Renal cortex interstitium (tissue), 11 donors: ENCODE results near the gene DENND1A. TPM values are rescaled to one million over a fixed set of nuclear protein-coding genes. Genes with fewer than 3 reads are reported as not detected.
A peak's percentile ranks its signal among the peaks of the same experiment; 100 is the strongest.
"Not testable (repeated sequence)": the region's sequence is repeated elsewhere in the genome, so short reads cannot be mapped to it uniquely, and the experiment has no call there.

ENCODE experiments used
- DNase-seq, 11 donors: peaks; one replicate each; pipeline ENCODE4 v3.0.0-alpha.2; 2013; ENCODE audit warnings: low read depth in 9 of 11, low spot score in 4 of 11; ENCODE audit errors: extremely low read depth in 1 of 11
- polyA plus RNA-seq, 3 donors: library from polyadenylated mRNA; unstranded; fragments of 120-200 nt; gene quantifications; one replicate each; pipeline ENCODE4 v1.2.1, GENCODE V29; 2013; ENCODE audit not compliant: insufficient read length in 3 of 3

Gene DENND1A
- polyA plus RNA-seq, 3 donors: 21.9 to 24.4 (median 22.3) TPM

- no peak for DNase-seq
These were observed 172.0 kb downstream of the DENND1A start for GRCh38 chr9:123757960-123758359.

DNA sequence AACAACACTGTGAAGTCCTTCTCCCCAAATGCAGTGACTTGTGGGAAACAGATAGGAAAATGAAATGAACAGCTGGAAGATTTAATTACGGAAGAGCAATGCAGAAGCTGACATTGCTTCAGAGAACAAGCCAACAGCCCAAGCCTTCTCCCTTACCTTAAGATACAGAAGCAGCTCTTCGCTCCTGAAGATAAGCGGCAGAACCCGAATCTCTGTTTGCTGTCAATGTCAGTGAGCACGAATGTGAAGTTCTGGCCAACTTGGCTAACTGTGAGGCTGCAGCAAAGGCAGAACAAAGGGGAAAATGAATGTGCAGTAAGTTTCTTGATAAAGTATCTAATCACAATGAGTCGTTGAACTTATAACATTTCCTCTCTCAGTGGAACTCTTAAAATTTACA lies 172.4 kb downstream of the DENND1A start:
- DNase-seq: no peak

- DNase-seq: no peak
These were observed 173.3 kb downstream of the DENND1A start for GRCh38 chr9:123756484-123757106.

GRCh38 chr9:123753669-123754258 lies 176.2 kb downstream of the DENND1A start:
- no peak for DNase-seq

DNA sequence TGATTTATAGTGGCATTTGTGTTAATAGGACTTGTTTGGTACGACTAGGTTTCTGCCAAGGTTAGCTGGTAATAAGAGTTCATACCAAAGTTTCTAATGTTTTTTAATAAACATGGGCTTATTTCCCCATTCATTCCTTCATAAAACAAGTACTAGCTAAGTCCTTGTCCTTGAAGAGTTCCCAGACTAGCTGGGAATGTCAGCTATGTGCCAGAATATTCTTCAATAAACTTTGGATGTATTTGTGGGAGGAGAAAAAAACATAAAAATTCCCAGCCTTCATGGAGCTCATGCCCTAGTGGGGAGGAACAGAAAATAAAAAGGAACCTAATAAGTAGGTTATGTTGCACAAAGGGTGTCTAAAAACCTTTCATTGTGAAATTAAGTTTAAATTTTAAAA lies 176.9 kb downstream of the DENND1A start:
- DNase-seq: no peak

DNA sequence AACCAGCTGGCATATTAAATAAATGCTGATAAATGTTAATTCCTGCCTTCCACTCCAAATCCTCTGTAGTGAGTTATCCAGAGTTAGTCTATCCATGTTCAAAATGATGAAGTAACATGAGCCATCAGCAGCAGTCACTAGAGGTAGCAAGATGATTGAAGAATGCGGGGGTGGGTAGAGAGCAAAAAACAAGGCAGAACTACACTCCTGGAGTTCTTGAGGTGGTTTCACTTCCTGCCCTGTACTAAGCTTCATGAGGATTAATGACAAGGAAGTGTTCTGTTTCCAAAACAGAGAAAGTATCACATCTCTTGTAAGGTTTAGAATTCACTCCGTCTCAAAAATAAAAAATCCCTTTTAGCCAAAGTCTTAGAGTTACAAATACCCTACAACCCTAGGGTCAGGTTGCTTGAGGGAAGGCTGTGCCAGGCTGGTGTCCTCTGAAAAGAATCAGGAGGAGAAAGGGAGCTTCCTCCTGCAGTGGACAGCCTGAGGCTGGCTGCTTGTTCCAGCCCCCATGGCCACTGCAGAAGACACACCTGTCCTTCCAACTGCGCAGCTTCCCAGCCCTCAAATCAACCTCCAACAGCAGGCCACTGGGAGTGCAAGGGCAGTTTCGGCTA lies 180.2 kb downstream of the DENND1A start:
- peak in 3 of 11 donors; percentile 46 to 56 (median 54) for DNase-seq

DNA sequence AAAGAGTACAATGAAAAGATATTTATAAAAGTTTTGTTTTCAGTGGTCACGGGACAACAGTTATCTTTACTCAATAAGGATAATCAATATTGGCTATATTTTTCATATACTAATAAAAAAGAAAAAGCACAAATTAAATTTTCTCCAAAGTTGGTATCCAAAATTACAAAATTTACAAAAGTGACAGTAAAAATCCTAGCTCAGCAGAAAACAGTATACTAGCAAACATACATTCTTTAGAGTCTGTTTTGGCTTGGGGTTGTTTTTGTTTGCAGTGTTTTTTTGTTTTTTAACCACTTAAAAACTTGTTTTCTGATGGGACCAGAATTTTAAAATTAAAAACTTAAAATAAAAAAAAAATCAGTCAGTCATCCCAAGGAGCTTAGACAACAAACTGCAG lies 183.2 kb downstream of the DENND1A start:
- no peak for DNase-seq

GRCh38 chr9:123745933-123746332 lies 184.0 kb downstream of the DENND1A start:
- DNase-seq: no peak

GRCh38 chr9:123745451-123745850 lies 184.5 kb downstream of the DENND1A start:
- no peak for DNase-seq

- DNase-seq: no peak
These were observed 186.2 kb downstream of the DENND1A start for GRCh38 chr9:123743737-123744136.

DNA sequence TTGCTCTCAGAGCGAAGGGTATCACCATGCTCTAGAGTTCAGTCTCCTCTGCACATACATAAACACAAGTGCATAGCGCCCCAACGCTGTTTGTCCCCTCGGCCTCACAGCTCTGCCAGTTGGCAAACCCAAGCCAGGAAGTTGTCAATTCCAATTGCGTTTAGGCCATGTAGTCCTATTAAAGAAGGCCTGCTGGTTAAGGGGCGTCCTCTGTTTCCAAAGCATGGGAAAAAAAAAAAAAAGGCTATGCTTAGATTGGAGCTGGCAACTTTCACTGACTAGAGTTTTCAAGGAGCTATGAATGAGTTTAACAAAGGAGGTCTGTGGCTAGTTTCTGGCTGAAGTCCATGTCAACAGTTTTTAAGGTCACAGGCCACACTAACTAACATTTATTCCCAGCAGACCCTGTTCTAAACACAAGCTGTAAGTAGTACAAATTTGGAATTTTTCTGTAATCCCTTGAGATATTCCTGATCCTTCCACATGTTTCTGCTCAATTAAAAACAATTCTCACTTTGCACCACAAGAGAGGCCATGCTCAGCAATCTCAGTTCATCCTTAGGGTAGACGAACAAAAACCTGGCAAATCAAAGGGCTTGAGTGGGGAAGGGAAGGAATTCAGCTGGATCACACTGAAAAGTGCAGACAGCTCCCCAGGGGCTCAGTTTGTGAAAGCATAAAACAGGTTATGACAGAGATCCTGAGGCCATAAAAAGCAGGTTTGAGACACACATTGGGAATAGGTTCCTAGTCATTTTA lies 187.7 kb downstream of the DENND1A start:
- peak in 10 of 11 donors; percentile 34 to 79 (median 62) for DNase-seq

- no peak for DNase-seq
These were observed 188.7 kb downstream of the DENND1A start for GRCh38 chr9:123741214-123741613.

- no peak for DNase-seq
These were observed 190.0 kb downstream of the DENND1A start for GRCh38 chr9:123739902-123740301.

DNA sequence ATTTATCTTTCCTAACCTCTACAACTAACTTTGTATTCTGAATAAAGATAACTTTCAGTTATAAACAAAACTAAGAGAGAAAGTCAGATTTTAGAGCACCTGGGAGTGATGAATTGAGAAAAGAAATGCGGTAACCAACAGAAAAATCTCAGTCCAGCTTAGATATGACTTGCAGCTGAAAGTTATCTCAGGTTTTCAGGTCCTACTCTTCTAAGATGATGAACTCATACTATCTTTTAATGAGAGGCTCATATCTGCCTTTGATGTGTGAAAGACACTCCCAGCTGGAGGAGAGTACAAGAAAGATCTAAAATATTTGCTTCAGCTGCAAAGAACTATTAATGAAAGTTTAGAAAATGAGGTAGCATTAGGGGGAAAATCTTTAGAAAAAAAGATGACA lies 190.5 kb downstream of the DENND1A start:
- no peak for DNase-seq

GRCh38 chr9:123738648-123739047 lies 191.3 kb downstream of the DENND1A start:
- DNase-seq: no peak

DNA sequence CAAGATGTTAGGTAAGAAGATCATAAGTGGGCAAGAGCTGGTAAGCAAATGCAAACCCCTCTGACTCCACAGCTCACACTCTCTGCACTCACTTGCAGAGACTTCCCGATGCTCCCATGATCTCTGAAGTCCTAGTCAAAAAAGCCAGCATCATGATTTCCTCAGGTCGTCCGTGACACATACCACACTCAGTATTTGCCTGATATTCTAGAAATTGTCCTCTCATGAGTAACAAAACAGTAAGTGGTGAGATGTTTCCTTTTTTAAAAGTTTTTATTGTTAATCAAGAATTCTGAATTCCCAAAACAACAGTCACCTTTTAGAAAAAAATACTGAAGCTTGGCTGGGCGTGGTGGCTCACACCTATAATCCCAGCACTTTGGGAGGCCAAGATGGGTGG lies 194.6 kb downstream of the DENND1A start:
- no peak for DNase-seq

DNA sequence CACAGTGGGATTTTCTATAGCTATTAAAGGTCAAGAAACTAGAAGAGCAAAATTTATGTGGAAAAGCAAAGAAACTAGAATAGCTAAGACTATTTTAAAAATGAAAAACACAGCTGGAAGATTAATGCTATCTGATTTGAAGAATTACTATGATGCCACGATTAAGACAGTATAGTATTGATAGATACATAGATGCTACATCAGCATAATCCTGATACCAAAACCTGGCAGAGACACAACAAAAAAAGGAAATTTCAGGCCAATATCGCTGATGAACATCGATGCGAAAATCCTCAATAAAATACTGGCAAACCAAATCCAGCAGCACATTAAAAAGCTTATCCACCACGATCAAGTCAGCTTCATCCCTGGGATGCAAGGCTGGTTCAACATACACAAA lies 201.4 kb downstream of the DENND1A start:
- not testable (repeated sequence) for DNase-seq

- no peak for DNase-seq
These were observed 202.6 kb downstream of the DENND1A start for GRCh38 chr9:123727332-123727731.

GRCh38 chr9:123725389-123725788 lies 204.5 kb downstream of the DENND1A start:
- DNase-seq: no peak

- DNase-seq: no peak
These were observed 205.6 kb downstream of the DENND1A start for GRCh38 chr9:123724211-123724796.
